Brain microvascular endothelial cell (primary cell): ENCODE measurements around the gene BCAN.
"Not testable (repeated sequence)": the region's sequence is repeated elsewhere in the genome, so short reads cannot be mapped to it uniquely, and the experiment has no call there.

Experiments
- DNase-seq: peaks from one replicate; pipeline ENCODE4 v3.0.0-alpha.2; 2020
- H3K27ac ChIP-seq: fragments of 250-450 bp; sonication (Bioruptor Pico); 2 replicates; pipeline ENCODE4 v1.5.1; 2020; ENCODE audit warnings: mild to moderate bottlenecking, moderate library complexity
- H3K27me3 ChIP-seq: fragments of 250-450 bp; sonication (Bioruptor Pico); replicated peaks from 2 replicates; pipeline ENCODE4 v1.5.1; 2020; ENCODE audit warnings: mild to moderate bottlenecking
- H3K36me3 ChIP-seq: fragments of 250-450 bp; sonication (Bioruptor Pico); replicated peaks from 2 replicates; pipeline ENCODE4 v1.5.1; 2020; ENCODE audit warnings: mild to moderate bottlenecking
- H3K4me3 ChIP-seq: 2 replicates; pipeline ENCODE4 v1.5.1; 2011; ENCODE audit warnings: low read depth, mild to moderate bottlenecking, control low read depth, low read length, moderate library complexity
- in situ Hi-C: cut with HindIII; loops from 2 replicates; pipeline ENCODE4 v1.10.0; 2017; ENCODE audit warnings: low sequenced_read_pairs, low pct_ligation_motif_present
- TF ChIP-seq, protein P1 (sequence below): IDR thresholded peaks from 2 replicates; pipeline ENCODE4 v1.5.1; 2011; ENCODE audit warnings: low read depth, mild to moderate bottlenecking, moderate library complexity, low read length, control low read depth, inconsistent platforms; ENCODE audit errors: missing control alignments

BCAN gene

GRCh38 chr1:156601122-156601830 lies 40.6 kb upstream of the BCAN start, which contains the start of gene GPATCH4:
Gene GPATCH4 (minus strand): TSS chr1:156601479.
- peaks cover 25% of the 10 kb centered on the region for H3K36me3 ChIP-seq
- H3K27ac ChIP-seq = peak within 1 kb of the TSS; percentile 41
- no peaks in the 10 kb centered on the region for H3K27me3 ChIP-seq
- TF ChIP-seq, protein P1, sequence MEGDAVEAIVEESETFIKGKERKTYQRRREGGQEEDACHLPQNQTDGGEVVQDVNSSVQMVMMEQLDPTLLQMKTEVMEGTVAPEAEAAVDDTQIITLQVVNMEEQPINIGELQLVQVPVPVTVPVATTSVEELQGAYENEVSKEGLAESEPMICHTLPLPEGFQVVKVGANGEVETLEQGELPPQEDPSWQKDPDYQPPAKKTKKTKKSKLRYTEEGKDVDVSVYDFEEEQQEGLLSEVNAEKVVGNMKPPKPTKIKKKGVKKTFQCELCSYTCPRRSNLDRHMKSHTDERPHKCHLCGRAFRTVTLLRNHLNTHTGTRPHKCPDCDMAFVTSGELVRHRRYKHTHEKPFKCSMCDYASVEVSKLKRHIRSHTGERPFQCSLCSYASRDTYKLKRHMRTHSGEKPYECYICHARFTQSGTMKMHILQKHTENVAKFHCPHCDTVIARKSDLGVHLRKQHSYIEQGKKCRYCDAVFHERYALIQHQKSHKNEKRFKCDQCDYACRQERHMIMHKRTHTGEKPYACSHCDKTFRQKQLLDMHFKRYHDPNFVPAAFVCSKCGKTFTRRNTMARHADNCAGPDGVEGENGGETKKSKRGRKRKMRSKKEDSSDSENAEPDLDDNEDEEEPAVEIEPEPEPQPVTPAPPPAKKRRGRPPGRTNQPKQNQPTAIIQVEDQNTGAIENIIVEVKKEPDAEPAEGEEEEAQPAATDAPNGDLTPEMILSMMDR = no peak
- peak within 1 kb of the TSS; percentile 89 for H3K4me3 ChIP-seq
- DNase-seq = peak; percentile 94
- in situ Hi-C loops = no loop called here

- in situ Hi-C loops = no loop called here
- H3K27ac ChIP-seq = no peak overlapping the region
- TF ChIP-seq, protein P1 = no peak
- H3K27me3 ChIP-seq = no peaks in the 10 kb centered on the region
- no peak for DNase-seq
- peak overlapping the region; percentile 89 for H3K4me3 ChIP-seq
- peaks cover 21% of the 10 kb centered on the region for H3K36me3 ChIP-seq
These were observed 40.0 kb upstream of the BCAN start for GRCh38 chr1:156601892-156602291.

GRCh38 chr1:156602557-156602993 lies 39.3 kb upstream of the BCAN start:
- TF ChIP-seq, protein P1 = peak; percentile 54
- no peaks in the 10 kb centered on the region for H3K27me3 ChIP-seq
- H3K27ac ChIP-seq = no peak overlapping the region
- H3K4me3 ChIP-seq = no peak overlapping the region
- in situ Hi-C loops = no loop called here
- DNase-seq = no peak
- H3K36me3 ChIP-seq = peaks cover 14% of the 10 kb centered on the region

DNA sequence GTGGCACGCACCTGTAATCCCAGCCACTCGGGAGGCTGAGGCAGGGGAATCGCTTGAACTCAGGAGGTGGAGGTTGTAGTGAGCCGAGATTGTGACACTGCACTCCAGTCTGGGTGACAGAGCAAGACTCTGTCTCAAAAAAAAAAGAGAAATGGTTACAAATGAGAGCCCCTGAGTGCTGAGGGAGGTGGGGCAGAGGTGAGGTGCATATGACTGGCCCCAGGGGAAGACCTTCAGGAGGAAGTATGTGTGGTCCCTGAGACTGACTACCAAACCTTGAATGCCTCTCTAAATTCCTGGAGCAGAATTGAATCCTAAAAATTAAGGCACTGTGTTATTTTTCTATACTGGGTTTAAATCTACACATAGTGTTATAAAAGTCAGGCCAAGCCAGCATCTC lies 34.6 kb upstream of the BCAN start:
- H3K27ac ChIP-seq, H3K36me3 ChIP-seq, DNase-seq, H3K27me3 ChIP-seq, H3K4me3 ChIP-seq, in situ Hi-C loops: not testable (repeated sequence)

DNA sequence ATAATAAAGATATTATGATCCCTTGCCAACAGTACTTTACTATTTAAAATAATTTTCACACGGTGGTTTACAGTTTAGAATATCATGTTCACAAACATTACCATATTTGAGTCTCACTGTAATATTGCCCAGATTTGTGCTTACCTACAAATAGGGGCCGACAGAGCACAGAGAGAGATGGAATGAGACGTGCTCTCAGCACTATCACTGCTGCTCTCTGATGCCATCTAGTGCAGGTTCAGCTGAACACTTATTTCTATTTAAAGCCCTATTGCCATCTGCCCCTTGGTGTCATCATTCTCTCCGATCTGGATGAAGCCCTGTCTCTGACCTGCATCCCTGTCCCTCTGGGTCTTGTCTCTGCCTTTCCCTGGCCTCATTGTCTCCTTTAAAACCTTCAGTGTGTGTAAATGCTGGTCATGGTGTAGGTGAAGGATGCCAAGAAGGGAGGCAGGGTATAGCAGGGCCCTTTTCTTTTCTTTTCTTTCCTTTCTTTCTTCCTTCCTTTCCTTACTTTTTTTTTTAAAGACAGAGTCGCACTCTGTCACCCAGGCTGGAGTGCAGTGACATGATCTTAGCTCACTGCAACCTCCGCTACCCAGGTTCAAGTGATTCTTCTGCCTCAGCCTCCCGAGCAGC lies 33.8 kb upstream of the BCAN start:
- Histone ChIP-seq H3K27me3 (no peaks in the 10 kb centered on the region), H3K4me3 (no peak overlapping the region), H3K36me3 (no peaks in the 10 kb centered on the region), H3K27ac (no peak overlapping the region)
- in situ Hi-C loops = no loop called here
- TF ChIP-seq, protein P1 = peak; percentile 87
- DNase-seq = peak; percentile 69

- Histone ChIP-seq H3K36me3 (no peaks in the 10 kb centered on the region), H3K27ac (no peak overlapping the region), H3K27me3 (no peaks in the 10 kb centered on the region), H3K4me3 (no peak overlapping the region)
- in situ Hi-C loops = no loop called here
- TF ChIP-seq, protein P1 = peak; percentile 80
- no peak for DNase-seq
These were observed 32.9 kb upstream of the BCAN start for GRCh38 chr1:156608981-156609380.

DNA sequence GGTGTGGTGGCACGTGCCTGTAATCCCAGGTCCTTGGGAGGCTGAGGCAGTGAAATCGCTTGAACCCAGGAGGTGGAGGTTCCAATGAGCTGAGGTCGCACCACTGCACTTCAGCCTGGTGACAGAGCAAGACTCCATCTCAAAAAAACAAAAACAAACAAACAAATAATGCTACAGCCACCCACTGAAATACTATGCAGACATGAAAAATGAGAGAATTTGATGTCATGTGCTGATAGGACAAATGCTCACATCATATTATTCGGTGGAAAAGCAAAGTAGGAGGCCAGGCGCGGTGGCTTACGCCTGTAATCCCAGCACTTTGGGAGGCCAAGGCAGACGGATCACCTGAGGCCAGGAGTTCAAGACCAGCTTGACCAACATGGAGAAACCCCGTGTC lies 31.8 kb upstream of the BCAN start:
- H3K27me3 ChIP-seq, H3K36me3 ChIP-seq, in situ Hi-C loops, H3K4me3 ChIP-seq, DNase-seq, H3K27ac ChIP-seq: not testable (repeated sequence)
